ENCODE measurements around the gene RNF13. TPM values are rescaled to one million over a fixed set of nuclear protein-coding genes. Genes with fewer than 3 reads are reported as not detected.

The RNF13 gene
- total RNA-seq, 2 experiments from 2014 or later = 22.9 to 25.5 TPM

- H3K9me3 Mint-ChIP-seq = no peaks in the 10 kb centered on the region
- H3K4me1 Mint-ChIP-seq (ENCODE audit: low read depth) = peaks cover 2% of the 10 kb centered on the region
- no peak overlapping the region for H3K4me3 Mint-ChIP-seq
- CTCF ChIA-PET = no interaction called here
- no peaks in the 10 kb centered on the region for H3K36me3 Mint-ChIP-seq (ENCODE audit: low read depth)
- H3K27ac Mint-ChIP-seq = no peak overlapping the region
- peaks cover 12% of the 10 kb centered on the region for H3K27me3 Mint-ChIP-seq (ENCODE audit: low read depth)
- intact Hi-C loops (cut with micrococcal nuclease) = no loop called here
- DNase-seq = no peak
Observed at GRCh38 chr3:149806171-149806778, 6.7 kb upstream of the RNF13 start.

DNA sequence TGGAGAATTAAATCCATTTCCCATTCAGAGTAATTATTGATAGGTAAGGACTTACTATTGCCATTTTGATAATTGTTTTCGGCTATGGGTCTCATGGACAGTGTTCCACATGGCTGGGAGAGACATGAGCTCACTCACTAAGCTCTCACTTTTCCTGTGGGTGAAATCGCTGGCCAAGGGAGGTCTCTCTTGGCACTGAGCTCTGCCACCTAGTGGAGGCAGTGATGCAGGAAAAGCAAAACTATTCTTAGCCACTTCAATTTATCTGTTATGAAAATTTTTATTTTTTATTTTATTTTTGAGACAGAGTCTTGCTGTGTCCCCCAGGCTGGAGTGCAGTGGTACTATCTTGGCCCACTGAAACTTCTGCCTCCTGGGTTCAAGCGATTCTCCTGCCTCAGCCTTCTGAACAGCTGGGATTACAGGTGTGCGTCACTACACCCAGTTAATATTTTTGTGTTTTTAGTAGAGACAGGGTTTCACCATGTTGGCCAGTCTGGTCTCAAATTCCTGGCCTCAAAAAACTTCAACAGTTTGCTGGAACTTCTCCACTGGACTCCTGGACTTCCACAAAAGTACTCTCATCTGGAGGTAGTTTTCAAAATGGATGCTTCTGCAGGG is 4.7 kb upstream of the RNF13 start:
- Mint-ChIP-seq H3K4me3 (no peak overlapping the region), H3K27ac (no peak overlapping the region), H3K9me3 (no peaks in the 10 kb centered on the region), H3K27me3 (ENCODE audit: low read depth) (peaks cover 12% of the 10 kb centered on the region), H3K36me3 (ENCODE audit: low read depth) (peaks cover 1% of the 10 kb centered on the region), H3K4me1 (ENCODE audit: low read depth) (peaks cover 7% of the 10 kb centered on the region)
- CTCF ChIA-PET = interaction anchor here (0.7 to 2.8 kb wide), 33 partner anchors 10 to 393 kb away, joined by 3 to 30 read pairs (median 4); partner anchors contain the start of genes ANKUB1, COMMD2 and WWTR1
- peak; percentile 69 for DNase-seq
- intact Hi-C loops (cut with micrococcal nuclease) = loop anchor here (1.0 to 2.0 kb wide), 5 partner anchors 43 to 296 kb away; no protein-coding TSS in a partner anchor

DNA sequence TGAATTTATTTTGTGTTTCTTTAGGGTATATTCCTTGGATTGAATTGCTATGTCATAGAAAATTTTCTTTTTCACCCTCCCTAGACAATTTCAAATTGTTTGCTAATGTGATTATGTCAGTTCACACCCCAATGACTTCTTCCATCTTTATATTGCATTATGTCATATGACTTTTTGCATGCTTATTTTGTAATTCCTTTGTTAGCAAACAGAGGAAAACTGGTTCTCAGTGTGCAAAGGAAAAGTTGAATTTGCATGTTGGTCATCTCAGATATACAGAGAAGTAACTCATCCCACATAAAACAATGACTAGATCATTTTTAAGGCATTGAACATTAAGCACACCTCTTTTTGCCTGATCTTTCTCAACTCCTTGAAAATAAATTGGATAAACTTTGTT is 3.3 kb upstream of the RNF13 start:
- H3K36me3 Mint-ChIP-seq (ENCODE audit: low read depth) = peaks cover 3% of the 10 kb centered on the region
- H3K27ac Mint-ChIP-seq = no peak overlapping the region
- H3K4me3 Mint-ChIP-seq = no peak overlapping the region
- no peak for DNase-seq
- peaks cover 12% of the 10 kb centered on the region for H3K27me3 Mint-ChIP-seq (ENCODE audit: low read depth)
- H3K4me1 Mint-ChIP-seq (ENCODE audit: low read depth) = peaks cover 14% of the 10 kb centered on the region
- no peaks in the 10 kb centered on the region for H3K9me3 Mint-ChIP-seq
- CTCF ChIA-PET = interaction anchor here (2.1 to 2.4 kb wide), 2 partner anchors 13 to 43 kb away, joined by 12 to 22 read pairs; no protein-coding TSS in a partner anchor
- intact Hi-C loops (cut with micrococcal nuclease) = loop anchor here (2.0 to 10.0 kb wide), 4 partner anchors 107 to 815 kb away; partner anchors contain the start of gene GYG1

- CTCF ChIA-PET = interaction anchor here (0.6 to 1.0 kb wide), 2 partner anchors 27 to 74 kb away, joined by 3 to 6 read pairs; no protein-coding TSS in a partner anchor
- intact Hi-C loops (cut with micrococcal nuclease) = loop anchor here (5.0 to 10.0 kb wide), 3 partner anchors 371 to 816 kb away; partner anchors contain the start of gene GYG1
- no peaks in the 10 kb centered on the region for H3K9me3 Mint-ChIP-seq
- H3K4me3 Mint-ChIP-seq = no peak overlapping the region
- peaks cover 5% of the 10 kb centered on the region for H3K36me3 Mint-ChIP-seq (ENCODE audit: low read depth)
- peaks cover 24% of the 10 kb centered on the region for H3K4me1 Mint-ChIP-seq (ENCODE audit: low read depth)
- H3K27me3 Mint-ChIP-seq (ENCODE audit: low read depth) = peaks cover 8% of the 10 kb centered on the region
- DNase-seq = no peak
- no peak overlapping the region for H3K27ac Mint-ChIP-seq
Observed at GRCh38 chr3:149810846-149811245, 2.2 kb upstream of the RNF13 start.

- Mint-ChIP-seq H3K4me1 (ENCODE audit: low read depth) (peaks cover 37% of the 10 kb centered on the region), H3K36me3 (ENCODE audit: low read depth) (peaks cover 8% of the 10 kb centered on the region), H3K4me3 (peak overlapping the region; percentile 97), H3K27ac (peak overlapping the region; percentile 99), H3K9me3 (no peaks in the 10 kb centered on the region), H3K27me3 (ENCODE audit: low read depth) (peaks cover 2% of the 10 kb centered on the region)
- no peak for DNase-seq
- CTCF ChIA-PET = interaction anchor here (2.0 kb wide), 1 partner anchor 41 kb away, joined by 4 read pairs; no protein-coding TSS in a partner anchor
- intact Hi-C loops (cut with micrococcal nuclease) = loop anchor here (1.0 to 10.0 kb wide), 10 partner anchors 47 to 817 kb away; partner anchors contain the start of genes EIF2A, GYG1, HPS3 and SELENOT
Observed at GRCh38 chr3:149812165-149812605, 830 bp upstream of the RNF13 start.

DNA sequence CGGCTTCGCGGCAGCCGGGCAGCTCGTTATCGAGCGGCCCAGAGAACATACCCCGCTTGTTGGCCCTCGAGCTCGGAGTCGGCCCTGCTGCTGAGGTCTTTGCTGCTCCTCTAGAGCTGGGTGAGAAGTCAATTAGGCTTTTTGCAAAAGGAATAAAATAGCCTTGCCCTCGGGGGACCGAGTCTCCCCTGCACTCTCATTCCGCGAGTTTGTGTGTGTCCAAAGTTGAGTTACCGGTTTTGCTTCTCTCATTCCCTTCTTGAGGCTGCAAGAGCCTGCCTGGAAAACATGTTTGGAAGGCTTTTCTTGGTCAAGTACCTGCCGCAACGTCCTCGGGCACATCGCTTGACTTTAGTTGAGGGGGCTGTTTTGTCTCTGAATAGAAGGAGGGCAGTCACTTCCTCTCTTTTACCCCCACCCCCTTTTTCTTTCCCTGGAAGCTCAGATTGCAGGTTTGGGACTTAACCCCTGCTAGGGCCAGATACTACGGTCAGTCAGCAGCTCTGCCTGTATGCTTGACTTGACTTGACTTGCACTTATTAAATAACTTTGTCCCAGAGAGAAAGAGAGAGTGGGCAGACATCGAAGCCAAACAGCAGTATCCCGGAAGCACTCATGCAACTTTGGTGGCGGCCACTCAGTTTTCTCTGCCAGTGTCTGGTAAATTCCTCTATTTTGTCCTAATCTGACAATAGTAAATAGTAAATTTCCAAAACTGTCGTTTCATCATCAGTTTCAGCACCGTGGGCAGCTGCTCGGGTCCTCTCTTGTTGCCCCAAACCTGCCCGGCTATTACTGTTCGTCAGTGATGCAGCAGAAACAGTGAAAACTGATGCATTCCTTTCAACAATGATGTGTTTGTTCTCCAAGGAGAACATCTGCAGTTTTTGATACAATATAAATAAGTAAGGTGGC is 609 bp downstream of the RNF13 start:
- intact Hi-C loops (cut with micrococcal nuclease) = loop anchor here (1.0 to 10.0 kb wide), 11 partner anchors 49 to 819 kb away; partner anchors contain the start of genes COMMD2, EIF2A, GYG1 and SELENOT
- DNase-seq = peak; percentile 28
- H3K4me3 Mint-ChIP-seq = peak overlapping the region; percentile 97
- H3K4me1 Mint-ChIP-seq (ENCODE audit: low read depth) = peaks cover 48% of the 10 kb centered on the region
- no peaks in the 10 kb centered on the region for H3K27me3 Mint-ChIP-seq (ENCODE audit: low read depth)
- H3K9me3 Mint-ChIP-seq = no peaks in the 10 kb centered on the region
- CTCF ChIA-PET = interaction anchor here (0.7 to 2.0 kb wide), 4 partner anchors 9 to 87 kb away, joined by 3 to 4 read pairs (median 4); no protein-coding TSS in a partner anchor
- H3K36me3 Mint-ChIP-seq (ENCODE audit: low read depth) = peaks cover 9% of the 10 kb centered on the region
- peak overlapping the region; percentile 99 for H3K27ac Mint-ChIP-seq

DNA sequence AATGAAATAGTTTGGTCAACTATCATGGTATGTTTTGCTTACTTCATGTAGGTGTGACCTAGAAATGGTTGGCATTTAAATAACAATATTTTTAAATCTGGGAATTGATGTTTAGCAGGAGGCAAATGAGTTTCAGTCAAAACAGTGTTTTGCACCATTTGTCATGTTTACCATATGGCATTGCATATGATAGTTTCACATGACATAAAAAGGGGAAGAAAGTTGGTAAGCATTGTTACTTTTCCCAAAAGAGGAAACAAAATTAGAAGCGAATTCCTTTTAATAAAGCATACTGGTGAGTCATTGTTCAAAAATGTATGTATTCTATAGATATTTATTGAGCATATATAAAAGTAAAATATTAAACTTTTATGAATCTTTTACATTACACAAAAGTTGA is 2.3 kb downstream of the RNF13 start:
- H3K4me1 Mint-ChIP-seq (ENCODE audit: low read depth) = peaks cover 59% of the 10 kb centered on the region
- H3K36me3 Mint-ChIP-seq (ENCODE audit: low read depth) = peaks cover 10% of the 10 kb centered on the region

DNA sequence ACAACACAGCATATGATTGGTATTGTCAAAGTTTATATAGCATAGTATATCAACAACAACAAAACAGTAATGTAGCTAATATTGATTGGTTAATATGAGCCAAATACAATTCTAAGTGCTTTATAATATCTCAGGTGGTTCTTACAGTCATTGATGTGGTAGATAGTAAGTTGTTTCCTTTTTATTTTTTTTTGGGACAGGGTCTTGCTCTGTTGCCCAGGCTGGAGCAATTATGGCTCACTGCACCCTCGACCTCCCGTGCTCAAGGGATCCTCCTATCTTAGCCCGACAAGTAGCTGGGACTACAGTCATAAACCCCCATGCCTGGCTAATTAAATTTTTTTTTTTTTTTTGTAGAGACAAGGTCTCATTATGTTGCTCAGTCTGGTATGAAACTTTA is 2.7 kb downstream of the RNF13 start:
- CTCF ChIA-PET = interaction anchor here (5.5 kb wide), 1 partner anchor 8 kb away, joined by 30 read pairs; no protein-coding TSS in a partner anchor
- H3K36me3 Mint-ChIP-seq (ENCODE audit: low read depth) = peaks cover 11% of the 10 kb centered on the region
- no peaks in the 10 kb centered on the region for H3K27me3 Mint-ChIP-seq (ENCODE audit: low read depth)
- no peak for DNase-seq
- peaks cover 60% of the 10 kb centered on the region for H3K4me1 Mint-ChIP-seq (ENCODE audit: low read depth)
- H3K4me3 Mint-ChIP-seq = no peak overlapping the region
- H3K9me3 Mint-ChIP-seq = no peaks in the 10 kb centered on the region
- no peak overlapping the region for H3K27ac Mint-ChIP-seq
- intact Hi-C loops (cut with micrococcal nuclease) = loop anchor here (10.0 kb wide), 1 partner anchor 821 kb away; the partner anchor contains the start of gene GYG1

More for the DNA sequence above, 2.3 kb downstream of the RNF13 start:
- CTCF ChIA-PET = no interaction called here
- DNase-seq = no peak
- no peaks in the 10 kb centered on the region for H3K9me3 Mint-ChIP-seq
- intact Hi-C loops (cut with micrococcal nuclease) = loop anchor here (10.0 kb wide), 1 partner anchor 821 kb away; the partner anchor contains the start of gene GYG1
- no peak overlapping the region for H3K4me3 Mint-ChIP-seq
- no peak overlapping the region for H3K27ac Mint-ChIP-seq
- H3K27me3 Mint-ChIP-seq (ENCODE audit: low read depth) = no peaks in the 10 kb centered on the region

- H3K27ac Mint-ChIP-seq = no peak overlapping the region
- intact Hi-C loops (cut with micrococcal nuclease) = loop anchor here (10.0 kb wide), 1 partner anchor 822 kb away; the partner anchor contains the start of gene GYG1
Observed at GRCh38 chr3:149816311-149816710, 3.3 kb downstream of the RNF13 start.

GRCh38 chr3:149816986-149817385 is 4.0 kb downstream of the RNF13 start:
- H3K4me3 Mint-ChIP-seq = no peak overlapping the region
- H3K27me3 Mint-ChIP-seq (ENCODE audit: low read depth) = no peaks in the 10 kb centered on the region
- H3K27ac Mint-ChIP-seq = no peak overlapping the region
- peaks cover 3% of the 10 kb centered on the region for H3K9me3 Mint-ChIP-seq
- H3K36me3 Mint-ChIP-seq (ENCODE audit: low read depth) = peaks cover 15% of the 10 kb centered on the region
- DNase-seq = no peak
- intact Hi-C loops (cut with micrococcal nuclease) = loop anchor here (10.0 kb wide), 1 partner anchor 822 kb away; the partner anchor contains the start of gene GYG1
- H3K4me1 Mint-ChIP-seq (ENCODE audit: low read depth) = peaks cover 69% of the 10 kb centered on the region
- CTCF ChIA-PET = interaction anchor here (5.5 kb wide), 1 partner anchor 9 kb away, joined by 30 read pairs; no protein-coding TSS in a partner anchor

More at GRCh38 chr3:149816311-149816710, 3.3 kb downstream of the RNF13 start:
- no peak for DNase-seq
- Mint-ChIP-seq H3K4me3 (no peak overlapping the region), H3K9me3 (no peaks in the 10 kb centered on the region), H3K36me3 (ENCODE audit: low read depth) (peaks cover 11% of the 10 kb centered on the region), H3K27me3 (ENCODE audit: low read depth) (no peaks in the 10 kb centered on the region), H3K4me1 (ENCODE audit: low read depth) (peaks cover 63% of the 10 kb centered on the region)
- CTCF ChIA-PET = interaction anchor here (5.5 kb wide), 1 partner anchor 8 kb away, joined by 30 read pairs; no protein-coding TSS in a partner anchor

GRCh38 chr3:149819432-149819831 is 6.4 kb downstream of the RNF13 start:
- CTCF ChIA-PET = interaction anchor here (0.6 to 5.5 kb wide), 2 partner anchors 11 to 68 kb away, joined by 3 to 30 read pairs; no protein-coding TSS in a partner anchor
- Mint-ChIP-seq H3K36me3 (ENCODE audit: low read depth) (peaks cover 16% of the 10 kb centered on the region), H3K27me3 (ENCODE audit: low read depth) (no peaks in the 10 kb centered on the region), H3K4me3 (no peak overlapping the region), H3K27ac (no peak overlapping the region), H3K4me1 (ENCODE audit: low read depth) (peaks cover 70% of the 10 kb centered on the region), H3K9me3 (peaks cover 3% of the 10 kb centered on the region)
- DNase-seq = no peak
- intact Hi-C loops (cut with micrococcal nuclease) = loop anchor here (10.0 kb wide), 1 partner anchor 825 kb away; the partner anchor contains the start of gene GYG1
